Breast epithelium (tissue), 3 donors: Measurements from ENCODE around the gene VSTM2B.

ENCODE experiments used
- POLR2A ChIP-seq: fragments of 450-650 bp; IDR thresholded peaks from one replicate; pipeline ENCODE4 v1.6.1; 2016; ENCODE audit warnings: antibody characterized with exemption, mild to moderate bottlenecking, moderate library complexity
- POLR2AphosphoS5 ChIP-seq, 3 donors: sonication (generic); formaldehyde crosslinking; IDR thresholded peaks; one replicate each; pipeline ENCODE4 v1.6.1; 2017; ENCODE audit warnings: antibody characterized with exemption in 3 of 3
- TF ChIP-seq, protein P1 (sequence below), 3 donors: fragments of 450-650 bp; IDR thresholded peaks; one replicate each; pipeline ENCODE4 v1.5.1; 2016 to 2017; ENCODE audit warnings: antibody characterized with exemption in 3 of 3, mild to moderate bottlenecking in 3 of 3, moderate library complexity in 3 of 3

GRCh38 chr19:29565171-29565570, 39.4 kb downstream of the VSTM2B start:
- TF ChIP-seq, protein P1, sequence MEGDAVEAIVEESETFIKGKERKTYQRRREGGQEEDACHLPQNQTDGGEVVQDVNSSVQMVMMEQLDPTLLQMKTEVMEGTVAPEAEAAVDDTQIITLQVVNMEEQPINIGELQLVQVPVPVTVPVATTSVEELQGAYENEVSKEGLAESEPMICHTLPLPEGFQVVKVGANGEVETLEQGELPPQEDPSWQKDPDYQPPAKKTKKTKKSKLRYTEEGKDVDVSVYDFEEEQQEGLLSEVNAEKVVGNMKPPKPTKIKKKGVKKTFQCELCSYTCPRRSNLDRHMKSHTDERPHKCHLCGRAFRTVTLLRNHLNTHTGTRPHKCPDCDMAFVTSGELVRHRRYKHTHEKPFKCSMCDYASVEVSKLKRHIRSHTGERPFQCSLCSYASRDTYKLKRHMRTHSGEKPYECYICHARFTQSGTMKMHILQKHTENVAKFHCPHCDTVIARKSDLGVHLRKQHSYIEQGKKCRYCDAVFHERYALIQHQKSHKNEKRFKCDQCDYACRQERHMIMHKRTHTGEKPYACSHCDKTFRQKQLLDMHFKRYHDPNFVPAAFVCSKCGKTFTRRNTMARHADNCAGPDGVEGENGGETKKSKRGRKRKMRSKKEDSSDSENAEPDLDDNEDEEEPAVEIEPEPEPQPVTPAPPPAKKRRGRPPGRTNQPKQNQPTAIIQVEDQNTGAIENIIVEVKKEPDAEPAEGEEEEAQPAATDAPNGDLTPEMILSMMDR (IDR thresholded peaks at IDR 0.05), result no peak
- TF ChIP-seq POLR2A, result no peak
- TF ChIP-seq POLR2AphosphoS5 (IDR thresholded peaks at IDR 0.05), result no peak
